AG10803 (cell line): ENCODE measurements around the gene DNASE1L2.
"Not testable (repeated sequence)": the region's sequence is repeated elsewhere in the genome, so short reads cannot be mapped to it uniquely, and the experiment has no call there.

Experiments used
- DNase-seq: peaks from one replicate; pipeline ENCODE4 v3.0.0; 2010; ENCODE audit warnings: low read depth
- H3K4me3 ChIP-seq: 2 replicates; pipeline ENCODE4 v1.5.1; 2011; ENCODE audit warnings: mild to moderate bottlenecking, low read length, control low read depth
- CTCF ChIP-seq: conservative IDR thresholded peaks from 2 replicates; pipeline ENCODE4 v1.5.1; 2011; ENCODE audit warnings: mild to moderate bottlenecking, low read length, control low read depth, inconsistent platforms

The DNASE1L2 gene

GRCh38 chr16:2196981-2197511 is 39.2 kb upstream of the DNASE1L2 start:
- no peak for TF ChIP-seq CTCF
- DNase-seq = no peak
- no peak overlapping the region for H3K4me3 ChIP-seq

DNA sequence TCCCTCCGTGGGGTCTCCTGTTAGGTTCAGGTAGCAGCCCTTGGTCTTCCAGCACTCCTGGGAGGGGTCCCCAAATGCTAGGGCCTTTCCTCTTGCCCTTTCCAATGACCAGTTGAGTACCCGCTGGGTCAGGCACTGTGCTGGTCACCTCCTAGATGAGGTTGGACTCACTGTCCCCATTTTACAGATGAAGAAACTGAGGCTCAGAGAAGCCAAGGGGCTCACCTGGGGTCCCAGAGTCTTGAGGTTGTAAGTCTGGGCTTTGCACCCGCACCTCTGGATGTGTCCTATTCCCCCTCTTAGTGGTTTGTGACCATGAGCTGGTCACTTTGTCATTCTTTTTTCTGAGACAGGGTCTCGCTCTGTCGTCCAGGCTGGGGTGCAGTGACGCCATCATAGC is 38.5 kb upstream of the DNASE1L2 start:
- no peak for TF ChIP-seq CTCF
- no peak overlapping the region for H3K4me3 ChIP-seq
- DNase-seq = no peak

- DNase-seq = no peak
- H3K4me3 ChIP-seq = no peak overlapping the region
- TF ChIP-seq CTCF = no peak
These were observed 38.0 kb upstream of the DNASE1L2 start for GRCh38 chr16:2198283-2198682.

DNA sequence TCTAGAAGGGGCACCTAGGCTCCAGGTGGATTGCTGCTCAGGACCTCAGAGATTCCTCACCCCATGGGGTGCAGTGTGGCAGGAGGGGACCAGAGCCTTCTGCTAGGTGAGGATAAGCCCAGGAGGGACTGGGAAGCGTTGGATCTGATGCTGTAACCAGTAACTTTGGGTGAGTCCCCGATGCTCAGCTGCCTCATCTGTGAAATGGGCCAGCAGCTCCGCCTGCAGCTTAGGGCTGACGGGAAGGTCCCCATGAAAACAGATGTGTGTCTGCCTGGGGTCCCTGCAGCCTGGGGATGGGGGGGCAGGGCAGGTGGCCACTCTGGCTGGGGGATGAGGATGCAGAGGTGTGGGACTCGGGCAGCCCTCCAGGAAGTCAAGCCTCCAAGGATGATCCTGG is 37.1 kb upstream of the DNASE1L2 start:
- TF ChIP-seq CTCF = no peak
- no peak overlapping the region for H3K4me3 ChIP-seq
- no peak for DNase-seq

- TF ChIP-seq CTCF = no peak
- H3K4me3 ChIP-seq = no peak overlapping the region
- DNase-seq = no peak
These were observed 36.6 kb upstream of the DNASE1L2 start for GRCh38 chr16:2199621-2200139.

- H3K4me3 ChIP-seq = no peak overlapping the region
- no peak for DNase-seq
- TF ChIP-seq CTCF = no peak
These were observed 35.9 kb upstream of the DNASE1L2 start for GRCh38 chr16:2200313-2200712.

DNA sequence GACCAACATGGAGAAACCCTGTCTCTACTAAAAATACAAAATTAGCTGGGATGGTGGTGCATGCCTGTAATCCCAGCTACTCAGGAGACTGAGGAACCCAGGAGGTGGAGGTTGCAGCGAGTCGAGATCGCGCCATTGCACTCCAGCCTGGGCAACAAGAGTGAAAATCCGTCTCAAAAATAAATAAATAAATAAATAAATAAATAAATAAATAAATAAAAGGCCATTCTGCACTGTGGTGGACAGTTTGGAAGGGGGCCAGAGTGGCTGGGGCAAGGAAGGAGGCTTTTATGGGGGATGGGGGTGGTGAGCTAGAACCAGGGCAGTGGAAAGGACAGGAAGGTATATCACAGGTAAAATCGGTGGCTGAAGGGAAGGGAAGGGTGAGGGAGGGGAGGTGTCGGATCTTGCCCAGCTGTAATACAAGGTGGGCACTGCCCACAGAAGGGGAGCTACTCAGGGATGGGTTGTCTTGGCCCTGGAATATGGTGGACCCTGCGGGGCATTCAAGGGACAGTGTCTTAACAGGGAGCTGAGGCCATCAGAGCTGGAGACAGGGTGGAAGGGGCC is 33.0 kb upstream of the DNASE1L2 start:
- DNase-seq, H3K4me3 ChIP-seq: not testable (repeated sequence)
